Gastroesophageal sphincter (tissue), 4 donors: Measurements from ENCODE around the gene SYNE1. TPM values are rescaled to one million over a fixed set of nuclear protein-coding genes. Genes with fewer than 3 reads are reported as not detected.
A peak's percentile ranks its signal among the peaks of the same experiment; 100 is the strongest.

ENCODE experiments used
- ATAC-seq: fragments of 150-250 bp; one replicate; pipeline ENCODE4 v1.9.1; 2016; ENCODE audit warnings: mild to moderate bottlenecking, moderate library complexity
- H3K27ac ChIP-seq, 4 donors: fragments of 200-600 bp; sonication (generic) in 3 of 4; 1 replicate in 3 of 4; 2 replicates in 1 of 4; pipeline ENCODE4 v1.5.1; 2016 to 2019
- H3K27me3 ChIP-seq: fragments of 200-600 bp; sonication (generic); one replicate; pipeline ENCODE4 v1.5.1; 2019
- H3K36me3 ChIP-seq, 2 donors: fragments of 200-600 bp; sonication (generic); one replicate each; pipeline ENCODE4 v1.5.1; 2019; ENCODE audit warnings: control low read depth in 1 of 2
- H3K4me1 ChIP-seq, 3 donors: fragments of 200-600 bp; sonication (generic); 1 replicate in 2 of 3; 2 replicates in 1 of 3; pipeline ENCODE4 v1.5.1; 2016 to 2019; ENCODE audit warnings: control low read depth in 2 of 3
- H3K4me3 ChIP-seq, 2 donors: fragments of 200-600 bp; sonication (generic); one replicate each; pipeline ENCODE4 v1.5.1; 2019; ENCODE audit warnings: mild to moderate bottlenecking in 1 of 2, moderate library complexity in 1 of 2
- H3K9me3 ChIP-seq, 3 donors: fragments of 200-600 bp; sonication (generic); one replicate each; pipeline ENCODE4 v1.5.1; 2017 to 2019; ENCODE audit warnings: control low read depth in 2 of 3
- CTCF ChIP-seq, 4 experiments: fragments of 200-600 bp in 2 of 4; fragments of 450-650 bp in 2 of 4; sonication (generic) in 1 of 4; IDR thresholded peaks; one replicate each; pipeline ENCODE4 v1.5.1; 2017 to 2019; ENCODE audit warnings: antibody characterized with exemption in 4 of 4, mild to moderate bottlenecking in 2 of 4, moderate library complexity in 2 of 4
- EP300 ChIP-seq: sonication (generic); formaldehyde crosslinking; IDR thresholded peaks from one replicate; pipeline ENCODE4 v1.6.1; 2017; ENCODE audit warnings: antibody characterized with exemption, mild to moderate bottlenecking
- POLR2A ChIP-seq, 2 donors: fragments of 450-650 bp; IDR thresholded peaks; one replicate each; pipeline ENCODE4 v1.6.1; 2017; ENCODE audit warnings: antibody characterized with exemption in 2 of 2, mild to moderate bottlenecking in 2 of 2, moderate library complexity in 1 of 2
- POLR2AphosphoS5 ChIP-seq: sonication (generic); formaldehyde crosslinking; IDR thresholded peaks from one replicate; pipeline ENCODE4 v1.6.1; 2017; ENCODE audit warnings: antibody characterized with exemption
- WGBS, 2 donors: methylation state at CpG; one replicate each; pipeline ENCODE4 v1.1.5; 2018; ENCODE audit warnings: low coverage in 1 of 2; 5-methylcytosine and 5-hydroxymethylcytosine counted together
- total RNA-seq, 4 donors: library from RNA; depleted of rRNA; stranded (reverse); fragments of >200 nt; gene quantifications; one replicate each; pipeline ENCODE4 v1.1.0, GENCODE V29; 2016

Gene SYNE1
- total RNA-seq, 4 donors from 2014 or later, result 160 to 268 (median 215) TPM

GRCh38 chr6:152244998-152245630 lies 392.0 kb downstream of the SYNE1 start:
- peak overlapping the region; percentile 32 to 73 (median 63) for H3K27ac ChIP-seq
- no peaks in the 10 kb centered on the region for H3K27me3 ChIP-seq
- WGBS, 2 donors, result 56 to 57% methylated on average over 3 to 4 of the region's 4 CpGs
- H3K9me3 ChIP-seq, result no peaks in the 10 kb centered on the region
- H3K4me3 ChIP-seq, result no peak overlapping the region
- ATAC-seq, result no peak
- peaks cover 0 to 42% of the 10 kb centered on the region in 2 donors for H3K36me3 ChIP-seq
- no peak for TF ChIP-seq EP300
- no peak for TF ChIP-seq CTCF (IDR thresholded peaks at IDR 0.05)
- no peak for TF ChIP-seq POLR2A (IDR thresholded peaks at IDR 0.05)
- TF ChIP-seq POLR2AphosphoS5, result no peak
- H3K4me1 ChIP-seq, result peaks cover 25 to 60% (median 36%) of the 10 kb centered on the region in 3 donors

- Histone ChIP-seq H3K4me1 (peaks cover 11 to 21% (median 15%) of the 10 kb centered on the region in 3 donors), H3K27ac (no peak overlapping the region), H3K4me3 (no peak overlapping the region), H3K27me3 (no peaks in the 10 kb centered on the region), H3K9me3 (no peaks in the 10 kb centered on the region), H3K36me3 (peaks cover 0 to 73% of the 10 kb centered on the region in 2 donors)
- TF ChIP-seq CTCF (IDR thresholded peaks at IDR 0.05), result no peak
- no peak for TF ChIP-seq POLR2AphosphoS5
- TF ChIP-seq EP300, result no peak
- no peak for TF ChIP-seq POLR2A (IDR thresholded peaks at IDR 0.05)
- ATAC-seq, result peak; percentile 52
- WGBS, 2 donors, result 29 to 36% methylated on average over 1 to 5 of the region's 7 CpGs
These were observed 396.0 kb downstream of the SYNE1 start for GRCh38 chr6:152241013-152241766.

GRCh38 chr6:152240436-152240835 lies 396.7 kb downstream of the SYNE1 start:
- H3K4me1 ChIP-seq, result peaks cover 3 to 14% (median 9%) of the 10 kb centered on the region in 3 donors
- ATAC-seq, result no peak
- no peak overlapping the region for H3K27ac ChIP-seq
- peaks cover 0 to 81% of the 10 kb centered on the region in 2 donors for H3K36me3 ChIP-seq
- H3K9me3 ChIP-seq, result no peaks in the 10 kb centered on the region
- no peak for TF ChIP-seq CTCF (IDR thresholded peaks at IDR 0.05)
- TF ChIP-seq POLR2AphosphoS5, result no peak
- no peak for TF ChIP-seq EP300
- no peak for TF ChIP-seq POLR2A (IDR thresholded peaks at IDR 0.05)
- WGBS, 2 donors, result 69 to 89% methylated on average over 2 to 3 of the region's 3 CpGs
- H3K4me3 ChIP-seq, result no peak overlapping the region
- H3K27me3 ChIP-seq, result no peaks in the 10 kb centered on the region

GRCh38 chr6:152236370-152237097 lies 400.6 kb downstream of the SYNE1 start:
- TF ChIP-seq CTCF (IDR thresholded peaks at IDR 0.05) (no peak), POLR2A (IDR thresholded peaks at IDR 0.05) (no peak), POLR2AphosphoS5 (no peak), EP300 (no peak)
- no peaks in the 10 kb centered on the region for H3K9me3 ChIP-seq
- peaks cover 0 to 20% (median 0%) of the 10 kb centered on the region in 3 donors for H3K4me1 ChIP-seq
- no peak overlapping the region for H3K4me3 ChIP-seq
- H3K36me3 ChIP-seq, result peaks cover 0 to 88% of the 10 kb centered on the region in 2 donors
- H3K27ac ChIP-seq, result no peak overlapping the region
- H3K27me3 ChIP-seq, result no peaks in the 10 kb centered on the region
- no peak for ATAC-seq
- 75 to 98% methylated on average over 6 to 8 of the region's 8 CpGs for WGBS, 2 donors
